HEK293T (cell line): ENCODE measurements around the gene MMP25.

Experiments used
- CTBP1 ChIP-seq: fragments of 450-650 bp; IDR thresholded peaks from 2 replicates; pipeline ENCODE4 v1.6.1; 2016; ENCODE audit warnings: borderline replicate concordance
- TARDBP ChIP-seq: fragments of 450-650 bp; IDR thresholded peaks from 2 replicates; pipeline ENCODE4 v1.6.1; 2016

- TF ChIP-seq CTBP1 (no peak), TARDBP (no peak)
Observed at GRCh38 chr16:3098459-3099394, 52.4 kb downstream of the MMP25 start, which contains the start of gene ZSCAN10.
